NCI-H128 (cell line): Measurements from ENCODE around the gene CFAP58.
"Not testable (repeated sequence)": the region's sequence is repeated elsewhere in the genome, so short reads cannot be mapped to it uniquely, and the experiment has no call there.

Source experiments
- DNase-seq: peaks from one replicate; lab custom pipeline; 2025; ENCODE audit not compliant: unreplicated experiment; lab: John Stamatoyannopoulos, UW

Gene CFAP58

DNA sequence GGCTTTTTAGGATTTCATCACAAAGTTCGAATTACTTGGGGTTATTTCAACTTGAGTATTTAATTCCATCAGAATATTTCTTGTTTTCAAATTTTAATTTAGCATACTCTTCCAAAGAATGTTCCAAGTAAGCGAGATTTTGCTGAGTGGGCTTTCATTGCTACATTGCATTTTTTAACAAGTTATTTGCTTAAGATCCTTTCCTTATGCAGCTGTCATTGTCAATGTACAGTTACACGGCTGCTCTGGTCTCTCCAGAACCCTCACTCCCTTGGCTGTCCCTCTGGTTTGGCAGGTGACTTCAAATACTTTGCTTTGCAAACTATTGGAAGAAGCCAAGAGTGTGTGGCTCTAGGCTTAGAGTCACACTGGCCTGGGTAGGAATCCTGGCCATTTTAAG, 80.0 kb downstream of the CFAP58 start:
- DNase-seq, result no peak

- no peak for DNase-seq
These were observed 81.0 kb downstream of the CFAP58 start for GRCh38 chr10:104434601-104435000.

- no peak for DNase-seq
These were observed 82.2 kb downstream of the CFAP58 start for GRCh38 chr10:104435822-104436221.

DNA sequence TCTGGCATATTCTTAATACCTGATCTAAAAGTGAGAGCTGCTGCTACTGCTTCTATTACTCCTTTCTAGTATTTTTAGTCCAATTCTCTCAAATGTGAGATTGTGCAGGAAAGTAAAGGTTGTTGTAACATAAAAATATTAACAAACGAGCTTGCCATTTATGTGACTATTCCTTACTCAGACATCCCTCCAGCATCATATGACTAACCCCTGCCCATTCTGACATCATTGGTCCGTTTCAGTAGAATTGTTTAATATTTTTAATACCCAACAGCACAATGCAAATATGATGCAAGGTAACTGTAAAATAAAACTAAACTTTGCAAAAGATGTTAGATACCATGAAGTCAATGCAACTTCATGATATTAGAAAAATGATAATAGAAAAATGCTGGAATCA, 83.6 kb downstream of the CFAP58 start:
- no peak for DNase-seq

DNA sequence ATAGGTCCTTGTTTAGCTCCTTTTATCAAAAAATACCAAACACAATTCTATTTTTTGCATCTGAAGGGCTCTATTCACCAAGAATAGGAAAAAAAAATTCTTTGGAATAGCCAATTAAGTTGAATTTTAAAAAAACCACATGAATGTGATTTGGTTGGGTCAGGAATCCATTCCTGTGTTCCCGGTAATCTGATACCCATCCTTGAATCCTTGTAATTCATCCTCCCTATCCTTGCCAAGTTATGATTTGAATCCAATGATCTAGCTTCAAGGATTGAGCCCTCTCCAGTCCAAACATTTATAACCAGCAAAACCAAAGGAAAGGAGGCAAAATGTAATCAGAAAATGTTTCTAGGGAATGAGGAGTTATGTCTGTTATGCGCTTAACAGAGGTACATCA, 86.6 kb downstream of the CFAP58 start:
- DNase-seq, result no peak

GRCh38 chr10:104441329-104442000, 87.8 kb downstream of the CFAP58 start:
- no peak for DNase-seq

DNA sequence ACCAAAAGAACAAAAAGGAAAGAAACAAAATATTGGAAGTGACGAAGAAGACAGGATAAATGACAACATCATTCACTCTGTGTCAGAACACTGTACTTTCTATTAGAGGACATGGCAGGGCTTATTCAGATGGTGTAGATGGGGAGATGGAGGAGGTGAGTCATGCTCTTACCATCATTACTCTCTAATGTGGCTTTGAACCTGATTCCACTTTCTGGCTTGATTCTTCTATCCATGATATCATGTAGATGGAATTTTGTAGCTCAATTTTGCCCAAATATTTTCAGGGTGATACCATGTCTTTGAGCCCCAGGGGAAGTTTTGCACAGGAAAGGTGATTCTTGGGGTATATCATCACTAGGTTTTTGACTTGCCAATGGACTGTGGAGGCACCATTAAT, 91.7 kb downstream of the CFAP58 start:
- DNase-seq, result no peak

- no peak for DNase-seq
These were observed 92.5 kb downstream of the CFAP58 start for GRCh38 chr10:104446151-104446550.

DNA sequence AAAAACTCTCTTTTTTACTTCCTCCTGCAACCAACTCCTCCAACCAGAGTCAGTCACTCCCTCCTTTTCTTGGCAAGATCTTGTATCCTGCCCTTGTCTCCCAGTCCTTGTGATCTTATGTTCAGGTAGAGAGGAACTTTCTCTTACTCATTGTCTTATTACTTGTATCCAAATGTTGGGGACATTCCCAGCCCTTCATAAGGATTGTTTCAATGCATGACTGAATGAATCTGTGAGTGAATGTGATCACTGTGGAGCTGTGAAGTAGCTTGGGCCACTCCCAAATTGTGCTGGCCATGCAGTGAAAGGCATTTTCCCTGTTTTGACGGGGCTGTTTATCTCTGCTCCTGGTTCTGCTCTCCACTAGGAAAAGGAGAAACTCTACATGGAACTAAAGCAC, 93.7 kb downstream of the CFAP58 start:
- no peak for DNase-seq

DNA sequence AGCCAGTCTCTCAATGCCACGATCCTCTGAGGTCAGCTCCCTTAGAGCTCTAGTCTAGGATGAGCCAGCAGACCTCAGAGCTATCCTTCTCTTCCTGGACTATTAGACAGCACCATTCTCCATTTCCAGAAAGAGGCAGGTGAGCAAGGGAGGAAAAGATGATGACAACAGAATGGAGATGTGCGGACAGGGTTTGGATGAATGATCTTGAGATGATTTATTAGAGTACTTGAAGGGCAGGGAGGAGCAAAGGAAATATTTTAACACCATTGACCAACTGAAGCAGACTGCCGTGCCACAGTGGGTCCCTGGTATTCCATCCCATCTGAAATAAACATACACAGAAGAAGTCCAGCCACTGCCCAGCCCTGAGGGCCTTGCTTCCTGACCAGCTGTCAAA, 94.3 kb downstream of the CFAP58 start:
- no peak for DNase-seq

DNA sequence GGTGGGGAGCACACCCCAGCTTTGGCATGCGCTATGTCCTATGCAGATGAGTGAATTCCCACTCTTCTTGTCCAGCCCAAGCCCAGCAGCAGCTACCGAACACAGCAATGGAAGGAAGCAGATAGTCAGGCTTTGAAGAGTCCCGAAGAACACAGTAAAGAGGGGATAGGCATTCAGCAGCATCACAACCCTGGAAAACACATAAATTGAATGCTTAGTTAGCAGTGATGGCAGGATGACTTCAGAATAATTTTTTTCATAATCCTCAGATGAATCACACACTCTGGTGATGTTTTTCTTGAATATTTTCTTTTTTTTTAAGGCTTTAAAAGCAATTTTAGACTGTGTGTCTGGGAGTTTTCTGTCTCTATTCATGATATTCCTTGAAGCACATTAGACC, 95.8 kb downstream of the CFAP58 start:
- no peak for DNase-seq

- DNase-seq, result no peak
These were observed 96.9 kb downstream of the CFAP58 start for GRCh38 chr10:104450490-104450889.

- DNase-seq, result no peak
These were observed 97.3 kb downstream of the CFAP58 start for GRCh38 chr10:104450954-104451353.

- DNase-seq, result no peak
These were observed 99.3 kb downstream of the CFAP58 start for GRCh38 chr10:104452977-104453376.

DNA sequence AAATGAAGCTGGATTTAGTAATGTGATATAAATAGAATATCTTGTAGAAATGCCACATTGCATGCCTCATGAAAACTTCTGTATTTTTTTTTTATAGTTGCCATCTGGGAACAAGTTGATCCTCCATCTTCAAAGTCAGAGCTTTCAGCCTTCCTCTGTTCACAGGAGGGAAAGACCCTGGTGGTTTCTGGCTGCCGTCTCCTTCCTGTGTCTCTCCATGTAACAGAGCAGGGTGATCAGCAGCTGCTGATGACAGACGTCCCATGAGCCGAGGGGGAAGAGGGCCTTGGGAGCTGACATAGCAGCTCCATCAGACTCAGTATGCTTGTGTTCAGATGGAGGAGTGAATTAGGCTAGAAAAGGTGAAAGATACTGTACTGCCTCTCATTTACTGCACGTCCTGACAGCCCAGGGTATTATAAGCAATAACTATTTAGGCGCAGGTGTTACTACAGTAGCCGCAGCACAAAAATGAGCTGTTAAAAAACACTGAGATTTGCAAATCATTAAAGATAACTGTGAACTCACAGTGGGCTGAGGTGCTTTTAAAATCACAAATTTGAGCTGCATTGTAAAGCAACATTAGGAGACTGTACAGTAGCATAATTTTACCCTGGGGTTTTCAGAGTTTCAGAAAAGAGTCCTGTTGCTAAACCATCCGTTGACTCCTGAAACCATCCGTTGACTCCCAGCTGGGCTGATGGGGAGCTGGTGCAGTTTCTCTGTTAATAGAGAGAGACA, 103.3 kb downstream of the CFAP58 start:
- DNase-seq, result no peak

DNA sequence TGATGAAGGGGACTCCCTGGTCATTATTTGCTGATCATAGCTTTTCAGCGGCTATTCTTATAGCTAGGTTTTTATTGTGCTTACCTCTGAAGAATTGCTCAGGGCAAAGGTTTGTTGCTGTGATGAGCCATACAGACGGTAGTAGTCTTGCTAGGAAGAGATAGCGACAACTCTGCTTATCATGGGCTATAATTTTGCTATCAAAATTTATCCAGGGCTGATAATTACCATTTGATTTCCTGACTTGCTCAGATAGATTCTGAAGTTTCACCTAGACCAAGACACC, 103.9 kb downstream of the CFAP58 start:
- no peak for DNase-seq

- not testable (repeated sequence) for DNase-seq
These were observed 111.9 kb downstream of the CFAP58 start for GRCh38 chr10:104465575-104465974.

GRCh38 chr10:104468818-104469217, 115.2 kb downstream of the CFAP58 start:
- not testable (repeated sequence) for DNase-seq

GRCh38 chr10:104472505-104472904, 118.9 kb downstream of the CFAP58 start:
- no peak for DNase-seq

DNA sequence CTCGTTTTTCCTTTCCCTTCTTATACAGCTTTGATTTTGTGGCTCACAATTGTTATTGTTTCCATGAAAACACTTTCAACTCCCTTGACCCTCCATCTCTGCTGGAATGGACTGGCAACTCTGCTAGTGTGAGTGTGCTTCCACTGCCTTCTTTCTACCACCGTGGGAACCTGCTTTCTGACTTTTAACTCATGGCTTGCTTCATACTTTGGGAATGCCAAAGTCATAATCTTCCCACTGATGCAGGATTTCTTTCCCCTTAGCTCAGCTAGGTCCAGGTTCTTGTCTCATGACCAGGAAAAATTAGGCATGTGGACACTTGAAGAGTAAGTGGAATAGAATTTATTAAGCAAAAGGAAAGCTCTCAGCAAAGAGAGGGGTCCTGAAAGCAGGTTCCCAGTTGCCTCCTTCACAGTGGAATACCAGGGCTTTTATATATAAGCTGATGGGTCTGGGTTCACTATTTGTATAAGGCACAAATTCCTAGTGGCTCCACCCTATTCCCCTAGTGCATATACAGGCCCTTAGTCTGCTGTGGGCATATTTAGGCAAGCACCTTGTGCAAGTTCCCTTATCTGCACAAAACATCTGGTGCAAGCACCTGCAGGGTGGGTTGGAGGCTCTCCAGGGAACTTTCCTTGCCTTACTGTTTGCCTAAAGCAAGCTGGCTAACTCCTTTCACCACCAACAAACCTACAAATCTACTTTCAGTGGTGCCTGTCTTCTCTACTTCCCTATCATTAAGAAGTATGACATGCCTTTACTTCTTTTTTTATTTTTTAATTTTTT, 119.5 kb downstream of the CFAP58 start:
- no peak for DNase-seq

DNA sequence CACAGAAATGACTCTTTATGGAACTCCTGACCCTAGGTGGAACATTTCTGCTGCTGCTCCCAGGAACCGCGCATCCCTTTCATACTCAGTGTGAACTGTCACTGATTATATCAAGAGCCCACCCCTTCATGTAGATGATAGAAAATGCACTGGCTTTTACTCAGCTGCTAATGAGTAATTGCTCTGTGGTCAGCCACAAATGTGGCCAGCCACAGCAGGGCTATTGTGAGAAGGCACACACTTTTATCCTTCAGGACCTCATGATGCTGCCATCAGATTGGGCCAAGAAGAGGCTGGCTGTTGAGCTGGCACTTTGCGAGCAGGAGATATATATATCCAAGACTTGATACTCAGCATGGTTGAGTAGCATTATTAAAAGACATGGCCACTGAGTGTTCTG, 124.7 kb downstream of the CFAP58 start:
- DNase-seq, result no peak

DNA sequence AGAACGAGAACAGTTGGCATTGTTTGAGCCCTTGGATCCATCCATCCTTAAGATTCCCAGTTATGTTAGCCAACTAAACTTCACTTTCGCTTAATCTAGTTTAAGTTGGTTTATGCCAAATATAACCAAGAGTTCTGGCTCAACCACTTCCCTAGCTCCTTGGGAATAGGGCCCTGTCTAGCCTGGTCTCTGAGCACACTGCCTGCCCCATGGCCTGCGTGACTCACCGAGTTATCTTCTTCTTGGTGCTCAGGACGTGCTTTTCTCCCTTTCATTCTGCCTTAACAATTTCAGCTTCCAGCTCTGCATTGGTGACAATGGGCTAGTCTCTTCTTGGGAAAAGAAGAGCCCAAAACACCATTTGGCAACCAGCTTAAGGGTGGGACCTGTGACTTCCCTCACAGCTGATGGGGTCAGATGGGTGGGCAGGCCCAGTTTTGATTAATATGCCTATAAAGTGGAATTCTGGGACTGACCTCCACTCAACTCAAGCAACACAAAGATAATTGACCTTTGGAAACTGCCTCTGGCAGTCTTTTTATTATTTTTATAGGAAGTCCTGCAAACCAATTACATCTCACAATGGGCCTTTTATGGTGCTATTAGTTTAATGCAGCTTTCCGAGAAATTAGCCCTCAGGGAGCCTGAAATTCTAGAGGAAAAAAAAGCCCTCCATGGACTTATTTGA, 126.4 kb downstream of the CFAP58 start:
- no peak for DNase-seq
